GM19023 (cell line): ENCODE results near the gene TOR4A.

ENCODE experiments used
- ATAC-seq: cut with Tn5 transposase; IDR thresholded peaks from one replicate; pipeline ENCODE4 v1.9.1; 2021; ENCODE audit warnings: mild to moderate bottlenecking, moderate library complexity; ENCODE audit not compliant: unreplicated experiment

Gene TOR4A

DNA sequence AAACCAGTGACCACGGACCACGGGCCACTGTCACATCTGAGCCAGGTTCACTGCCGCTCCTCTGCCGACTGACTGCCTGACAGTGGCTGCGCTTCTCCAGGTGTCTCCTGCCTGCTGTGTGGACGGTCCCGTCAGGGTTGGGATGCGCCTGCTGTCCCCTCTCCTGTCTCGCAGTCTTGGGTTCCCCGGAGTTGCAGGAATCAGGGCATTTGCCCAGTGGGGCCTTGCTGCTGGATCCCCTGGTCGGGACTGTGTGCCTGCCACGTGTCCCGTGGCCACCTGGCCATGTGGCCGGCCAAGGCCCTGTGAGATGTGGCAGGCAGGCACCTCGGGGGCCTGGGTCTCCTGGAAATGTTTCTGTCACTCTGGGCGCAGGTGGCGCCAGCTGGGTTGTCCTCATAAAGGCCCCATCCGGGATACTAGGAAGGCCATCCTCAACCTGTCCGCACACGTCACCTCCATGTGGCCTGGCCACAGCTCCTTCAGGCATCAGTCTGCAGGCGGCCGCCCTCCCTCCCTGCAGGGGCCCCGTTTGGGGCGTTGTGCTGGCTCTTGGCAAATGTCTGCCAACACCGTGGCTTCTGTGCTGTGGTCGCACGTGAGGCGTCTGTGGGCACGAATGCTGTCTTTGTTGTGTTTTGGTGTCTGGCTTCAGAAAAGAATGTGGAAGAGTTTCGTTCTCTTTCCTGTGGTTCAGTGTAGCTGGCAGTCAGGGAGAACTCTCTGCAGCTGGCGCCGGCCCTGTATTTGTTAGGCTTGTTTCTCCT lies 6.4 kb upstream of the TOR4A start:
- ATAC-seq: no peak

DNA sequence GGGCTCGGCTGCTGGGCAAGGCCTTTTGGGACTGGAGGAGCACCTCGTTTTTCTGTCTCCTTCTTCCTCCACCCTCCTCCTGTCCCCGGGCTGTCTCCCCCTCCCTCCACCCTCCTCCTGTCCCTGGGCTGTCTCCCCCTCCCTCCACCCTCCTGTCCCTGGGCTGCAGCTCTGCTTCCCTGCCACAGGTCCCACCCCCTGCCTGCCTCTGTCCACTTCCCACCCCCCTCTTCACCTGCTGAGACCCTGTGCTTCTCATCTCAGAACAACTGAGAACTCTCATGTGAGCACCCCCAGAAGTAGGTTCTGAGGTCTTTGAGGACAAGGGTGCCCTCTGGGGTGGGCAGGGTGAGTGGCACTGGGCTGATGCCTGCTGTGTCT lies 5.8 kb upstream of the TOR4A start:
- ATAC-seq: no peak

DNA sequence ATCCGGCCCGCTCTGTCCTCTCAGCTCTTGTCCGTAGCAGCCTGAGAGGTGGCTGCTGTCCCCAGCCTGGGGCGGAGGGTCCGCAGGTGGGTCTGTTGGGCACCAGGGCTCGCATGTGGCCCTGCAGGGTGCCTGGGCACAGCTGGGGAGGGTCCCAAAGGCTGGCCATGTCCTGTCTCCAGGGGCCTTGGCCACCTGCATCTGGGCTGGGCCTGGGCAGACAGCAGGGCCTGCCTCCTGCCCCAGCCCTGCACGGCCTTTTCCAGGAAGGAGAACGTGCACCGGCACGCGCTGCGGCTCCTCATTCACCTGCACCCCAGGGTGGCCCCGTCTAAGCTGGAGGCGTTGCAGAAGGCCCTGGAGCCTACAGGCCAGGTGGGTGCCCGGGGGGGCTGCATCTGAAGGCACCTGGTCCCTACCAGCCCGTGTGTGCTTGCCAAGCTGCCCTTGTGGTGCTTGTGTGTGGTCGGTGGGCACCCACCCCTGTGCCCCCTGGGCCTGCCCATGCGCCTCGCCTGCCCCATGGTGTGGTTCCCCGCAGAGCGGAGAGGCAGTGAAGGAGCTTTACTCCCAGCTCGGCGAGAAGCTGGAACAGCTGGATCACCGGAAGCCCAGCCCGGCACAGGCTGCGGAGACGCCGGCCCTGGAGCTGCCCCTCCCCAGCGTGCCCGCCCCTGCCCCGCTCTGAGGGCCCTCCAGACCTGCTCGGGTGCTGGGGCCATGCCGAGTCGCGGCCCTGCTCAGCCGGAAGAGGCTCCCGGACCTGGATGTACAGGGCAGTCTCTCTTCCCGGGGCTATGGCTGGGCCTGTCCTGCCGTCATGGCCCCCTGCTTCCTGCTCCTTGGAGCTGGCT lies 5.1 kb upstream of the TOR4A start:
- no peak for ATAC-seq

DNA sequence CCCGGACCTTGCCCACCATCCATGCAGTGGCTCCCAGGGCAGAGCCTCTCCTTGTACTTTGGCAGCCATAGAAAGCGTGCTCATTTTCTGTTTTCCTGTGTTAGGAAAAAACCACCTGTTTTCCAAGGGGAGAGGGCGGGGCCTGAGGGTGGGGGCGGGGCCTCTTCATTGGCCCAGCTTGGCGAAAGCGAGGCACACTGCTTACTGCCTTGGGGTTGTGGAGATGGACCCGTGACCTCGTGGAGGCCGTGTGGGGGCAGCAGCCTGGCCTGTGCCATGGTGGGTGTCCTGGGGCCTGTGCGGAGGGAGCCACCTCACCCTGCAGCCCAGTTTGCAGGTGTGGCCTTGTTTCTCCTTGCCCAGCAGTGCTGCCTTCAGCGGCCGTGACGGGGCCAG lies 4.4 kb upstream of the TOR4A start:
- ATAC-seq: no peak

- ATAC-seq: no peak
Observed at GRCh38 chr9:137273611-137274320, 3.8 kb upstream of the TOR4A start.

DNA sequence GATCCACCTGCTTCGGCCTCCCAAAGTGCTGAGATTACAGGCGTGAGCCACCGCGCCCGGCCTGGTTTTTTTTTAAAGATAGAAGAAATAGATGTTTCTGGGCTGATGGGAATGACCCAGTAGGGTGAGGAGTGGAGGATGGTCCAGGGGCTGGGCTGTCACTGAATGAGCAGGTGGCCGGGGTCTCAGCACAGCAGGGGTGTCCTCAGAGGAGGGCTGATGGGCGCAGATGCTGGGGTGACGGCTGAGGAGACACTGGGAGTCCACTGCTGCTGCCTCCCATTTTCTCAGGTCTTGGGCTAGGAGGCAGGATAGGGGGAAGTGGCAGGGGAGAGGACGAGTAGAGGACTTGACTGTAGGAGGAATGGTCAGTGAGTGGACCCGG lies 2.3 kb upstream of the TOR4A start:
- no peak for ATAC-seq

GRCh38 chr9:137275588-137276472 lies 1.7 kb upstream of the TOR4A start:
- no peak for ATAC-seq

DNA sequence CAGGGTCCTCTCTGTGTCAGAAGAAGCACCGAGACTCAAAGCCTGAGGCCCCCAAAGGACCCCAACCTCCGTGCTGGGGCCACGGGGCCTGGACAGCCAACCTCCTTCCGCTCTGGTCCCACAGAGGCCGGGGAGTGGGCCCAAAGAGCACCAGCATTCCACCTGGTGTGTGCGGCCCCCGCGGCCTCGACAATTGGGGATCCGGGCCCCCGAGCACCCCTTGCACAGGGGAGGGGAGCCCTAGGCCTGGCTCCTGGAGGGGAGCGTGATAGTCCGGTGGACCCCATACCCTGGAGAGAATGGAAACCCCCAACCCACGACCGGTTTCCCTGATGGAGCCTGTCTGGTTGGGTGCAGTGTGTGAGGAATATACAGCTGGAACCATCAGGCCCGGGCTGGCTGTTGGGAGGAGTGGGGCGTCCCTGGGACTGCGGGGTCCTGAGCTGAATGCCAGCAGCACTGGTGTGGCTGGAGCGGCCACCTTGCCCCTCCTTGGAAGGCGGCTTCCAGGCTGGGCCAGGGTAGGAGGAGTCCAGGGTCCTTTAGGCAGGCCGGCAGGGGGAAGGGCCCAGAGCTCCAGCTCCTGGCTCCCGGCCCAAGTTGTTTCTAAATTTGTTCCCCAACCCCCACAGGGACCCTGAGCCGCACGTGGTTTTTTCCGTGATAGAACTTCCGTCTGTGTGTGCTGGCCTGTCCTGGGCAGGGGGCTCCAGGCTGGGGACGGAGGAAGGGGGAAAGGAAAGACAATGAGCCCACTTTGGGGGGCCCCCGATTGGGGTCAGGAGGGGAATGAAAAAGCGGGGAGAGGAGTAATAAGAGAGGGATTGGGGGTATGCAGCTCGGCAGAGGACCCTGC lies 825 bp upstream of the TOR4A start:
- ATAC-seq: no peak

- ATAC-seq: no peak
Observed at GRCh38 chr9:137278061-137278701, 655 bp downstream of the TOR4A start.

GRCh38 chr9:137278721-137279711 lies 1.5 kb downstream of the TOR4A start:
- no peak for ATAC-seq

GRCh38 chr9:137279741-137280473 lies 2.4 kb downstream of the TOR4A start:
- no peak for ATAC-seq

GRCh38 chr9:137280474-137281344 lies 3.2 kb downstream of the TOR4A start:
- no peak for ATAC-seq

GRCh38 chr9:137281345-137282116 lies 4.0 kb downstream of the TOR4A start:
- ATAC-seq: no peak

DNA sequence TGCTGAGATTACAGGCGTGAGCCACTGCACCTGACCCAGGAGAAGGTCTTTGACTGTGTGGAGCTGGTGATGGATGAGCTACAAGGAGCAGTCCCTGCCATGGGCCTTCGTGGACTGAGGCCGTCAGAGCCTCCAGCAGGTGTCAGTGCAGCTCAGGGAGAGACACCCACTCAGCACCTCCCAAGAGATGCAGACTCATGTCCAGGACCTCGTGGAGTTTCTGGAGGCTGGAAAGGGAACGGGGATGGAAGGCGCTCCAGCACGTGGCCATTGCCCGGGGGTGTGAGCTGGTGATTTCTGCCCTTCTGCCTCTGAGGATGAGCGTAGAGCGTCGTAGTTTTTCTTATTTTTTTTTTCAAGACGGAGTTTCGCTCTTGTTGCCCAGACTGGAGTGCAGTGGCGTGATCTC lies 9.5 kb downstream of the TOR4A start:
- ATAC-seq: no peak

- no peak for ATAC-seq
Observed at GRCh38 chr9:137293094-137293481, 15.6 kb downstream of the TOR4A start.
